HEK293T (cell line): ENCODE data around the gene ZNF516.

Experiments
- ELF4 ChIP-seq: fragments of 450-650 bp; IDR thresholded peaks from 2 replicates; pipeline ENCODE4 v1.6.1; 2017; ENCODE audit warnings: antibody characterized with exemption
- SP1 ChIP-seq: fragments of 450-650 bp; IDR thresholded peaks from 2 replicates; pipeline ENCODE4 v1.6.1; 2017
- TARDBP ChIP-seq: fragments of 450-650 bp; IDR thresholded peaks from 2 replicates; pipeline ENCODE4 v1.6.1; 2016

GRCh38 chr18:76404345-76404831 lies 90.7 kb downstream of the ZNF516 start:
- no peak for TF ChIP-seq SP1
- no peak for TF ChIP-seq TARDBP
- TF ChIP-seq ELF4, result no peak
